Germinal center (tissue), 1 donor: ENCODE results near the gene NDE1.
A peak's percentile ranks its signal among the peaks of the same experiment; 100 is the strongest.
"Not testable (repeated sequence)": the region's sequence is repeated elsewhere in the genome, so short reads cannot be mapped to it uniquely, and the experiment has no call there.

Experiments used
- DNase-seq: peaks from one replicate; pipeline ENCODE4 v3.0.0; 2012; ENCODE audit warnings: mixed read lengths, low spot score

NDE1 gene

DNA sequence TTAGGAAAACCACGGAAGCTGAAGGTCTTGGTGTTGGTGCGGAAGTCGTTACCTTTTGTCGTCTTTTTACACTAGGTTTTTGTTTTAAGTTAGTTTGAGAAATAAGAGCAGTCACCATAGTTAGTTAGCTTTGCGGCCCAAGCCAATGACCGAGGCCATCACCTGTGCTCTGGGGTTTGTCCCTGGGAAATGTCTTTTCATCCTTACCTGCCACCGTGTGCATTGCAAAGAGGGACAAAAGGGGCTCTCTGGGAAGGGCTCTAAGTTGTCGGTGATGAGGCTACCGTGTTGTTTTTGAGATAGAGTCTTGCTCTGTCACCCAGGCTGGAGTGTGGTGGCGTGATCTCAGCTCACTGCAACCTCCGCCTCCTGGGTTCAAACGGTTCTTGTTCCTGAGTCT lies 49.8 kb downstream of the NDE1 start:
- no peak for DNase-seq

DNA sequence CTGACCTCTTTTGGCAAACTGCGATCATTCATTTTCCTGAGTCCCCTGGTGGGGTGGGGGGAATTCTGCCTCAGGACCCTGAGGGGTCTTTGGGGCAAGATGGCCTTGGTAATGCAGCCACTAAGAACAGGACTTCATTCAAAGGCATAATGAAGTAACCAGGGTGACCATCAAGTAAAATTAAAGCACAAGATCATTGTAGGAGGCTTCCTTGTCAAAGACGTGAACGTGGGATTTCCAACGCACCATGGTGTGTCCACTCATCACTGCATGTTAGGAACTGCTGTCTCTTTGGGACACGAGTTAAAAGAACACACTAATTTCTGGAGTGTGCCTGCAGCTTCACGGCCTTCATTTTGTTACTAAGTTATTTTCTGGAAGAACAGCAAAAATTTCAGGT lies 51.3 kb downstream of the NDE1 start:
- DNase-seq: no peak

DNA sequence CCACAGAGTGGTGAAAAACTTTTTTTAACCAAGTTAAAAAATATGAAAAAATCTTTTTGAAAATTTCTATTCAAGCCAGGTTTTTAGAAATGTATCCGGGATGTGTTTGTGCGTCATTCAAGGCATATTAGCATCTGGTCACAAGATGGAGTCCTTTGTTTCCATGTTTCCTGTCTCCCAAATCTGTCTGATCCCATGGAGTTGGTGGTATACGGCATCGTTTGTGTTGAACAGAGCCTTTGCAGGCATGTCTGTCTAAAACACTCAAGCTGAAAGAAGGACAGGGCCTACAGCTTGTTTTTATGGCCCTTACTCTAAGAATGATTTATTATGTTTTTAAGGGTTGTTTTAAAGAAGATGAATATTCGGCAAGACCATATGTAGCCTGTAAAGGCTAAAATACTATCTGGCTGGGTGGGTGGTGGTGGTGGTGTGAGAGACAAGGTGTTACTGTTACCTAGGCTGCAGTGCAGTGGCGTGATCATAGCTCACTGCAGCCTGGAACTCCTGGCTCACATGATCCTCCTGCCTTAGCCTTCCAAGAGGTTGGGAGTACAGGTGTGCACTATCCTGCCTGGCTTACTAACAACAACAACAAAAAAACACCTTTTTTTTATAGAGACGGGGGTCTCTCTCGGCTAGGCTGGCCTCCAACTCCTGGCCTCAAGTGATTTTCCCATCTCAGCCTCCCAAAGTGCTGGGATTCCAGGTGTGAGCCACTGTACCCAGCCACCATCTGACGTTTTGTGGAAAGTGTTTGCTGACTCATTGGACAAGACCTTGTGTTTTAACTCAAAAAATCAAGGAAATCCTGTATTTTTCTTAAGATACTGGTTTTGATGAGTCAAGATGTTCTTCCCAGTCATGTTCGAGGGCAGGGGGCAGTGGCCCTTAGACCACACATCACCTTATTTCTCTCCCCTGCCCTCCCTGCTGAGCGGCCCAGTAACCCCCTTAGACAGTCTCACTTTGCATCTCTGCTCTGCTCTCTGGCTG lies 52.2 kb downstream of the NDE1 start:
- DNase-seq: no peak

DNA sequence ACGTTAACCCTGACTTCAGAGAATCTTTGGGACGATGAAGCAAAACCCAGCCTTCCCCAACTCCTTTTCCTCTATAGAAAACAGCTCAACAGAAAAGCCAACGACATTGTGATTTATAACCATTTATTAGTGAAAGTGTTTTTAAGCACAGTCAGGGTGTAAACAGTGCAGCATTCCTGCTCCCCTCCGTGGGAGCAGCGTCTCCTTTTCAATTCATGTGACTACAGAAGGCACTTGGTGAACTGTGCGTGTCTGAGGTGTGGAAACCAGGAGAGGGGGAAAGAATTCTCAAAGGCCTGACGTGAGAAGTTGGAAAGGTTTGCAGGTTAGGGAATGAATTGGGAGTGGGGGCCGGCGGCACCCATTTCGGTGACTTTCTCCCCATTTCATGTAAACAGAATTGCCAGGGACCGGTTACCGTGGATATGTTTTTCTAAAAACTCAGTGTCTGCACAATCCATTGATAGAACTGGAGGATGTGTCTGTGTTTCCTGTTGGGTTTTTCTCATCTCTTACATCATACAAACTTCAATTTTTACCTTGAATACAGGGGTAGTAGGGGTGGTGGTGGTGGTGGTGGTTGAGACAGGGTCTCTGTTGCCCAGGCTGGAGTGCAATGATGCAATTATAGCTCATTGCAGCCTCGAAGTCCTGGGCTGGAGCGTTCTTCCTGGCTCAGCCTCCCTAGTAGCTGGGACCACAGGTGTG lies 53.1 kb downstream of the NDE1 start:
- no peak for DNase-seq

DNA sequence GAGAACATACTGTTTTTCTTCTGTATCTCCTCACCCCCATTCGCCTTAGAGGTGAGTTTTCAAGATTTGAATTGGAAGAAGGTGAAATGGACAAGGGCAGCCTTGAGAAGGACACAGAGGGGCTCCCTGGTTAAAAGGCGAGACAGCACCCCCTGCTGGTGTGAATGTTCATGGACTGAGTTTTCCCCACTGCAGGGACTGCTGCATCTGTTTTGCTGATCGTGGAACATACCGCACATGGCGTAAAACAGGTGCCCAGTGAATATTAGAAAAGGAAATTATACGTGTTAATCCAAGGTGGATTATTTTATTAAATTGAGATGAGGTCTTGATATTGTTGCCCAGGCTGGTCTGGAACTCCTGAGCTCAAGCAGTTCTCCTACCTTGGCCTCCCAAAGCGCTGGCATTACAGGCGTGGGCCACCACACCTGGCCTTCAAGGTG lies 54.5 kb downstream of the NDE1 start:
- DNase-seq: peak; percentile 77

DNA sequence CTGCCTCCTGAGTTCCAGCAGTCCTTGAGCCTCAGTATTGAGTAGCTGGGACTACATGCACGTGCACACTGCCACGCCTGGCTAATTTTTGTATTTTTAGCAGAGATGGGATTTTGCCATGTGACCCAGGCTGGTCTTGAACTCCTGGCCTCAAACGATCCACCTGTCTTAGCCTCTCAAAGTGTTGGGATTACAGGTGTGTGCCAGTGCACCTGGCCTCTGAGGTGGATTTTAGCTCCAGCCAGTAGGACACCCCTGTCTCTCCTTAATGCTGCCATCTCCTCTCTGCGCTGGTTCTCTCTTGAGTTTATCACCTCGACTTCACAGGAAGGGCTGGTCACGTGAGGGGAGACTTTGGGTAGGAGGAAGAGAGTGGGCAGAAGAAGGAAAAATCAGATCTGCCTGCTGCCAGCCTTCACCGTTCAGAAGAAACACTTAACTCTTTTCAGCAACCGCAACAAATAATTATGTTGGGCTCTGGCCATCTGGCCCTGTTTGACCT lies 55.1 kb downstream of the NDE1 start:
- no peak for DNase-seq

DNA sequence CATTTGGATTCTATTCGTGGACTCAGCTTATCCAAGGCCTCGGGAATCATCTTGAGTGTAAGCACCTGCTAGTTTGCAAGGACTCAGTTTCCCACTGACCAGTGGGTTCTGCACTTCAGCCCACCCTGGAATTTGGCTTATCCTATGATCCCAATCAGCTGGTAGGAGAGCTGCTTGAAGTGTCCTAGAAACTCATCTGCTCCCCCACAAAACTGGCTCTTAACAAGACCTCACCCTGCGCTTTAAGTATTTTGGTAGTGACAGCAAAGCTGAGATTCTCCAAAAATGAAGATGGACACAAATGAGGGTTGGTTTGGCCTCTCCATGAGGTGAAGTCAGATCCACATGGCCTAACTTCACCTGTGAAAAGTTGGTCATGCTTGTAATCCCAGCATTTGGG lies 57.3 kb downstream of the NDE1 start:
- no peak for DNase-seq

DNA sequence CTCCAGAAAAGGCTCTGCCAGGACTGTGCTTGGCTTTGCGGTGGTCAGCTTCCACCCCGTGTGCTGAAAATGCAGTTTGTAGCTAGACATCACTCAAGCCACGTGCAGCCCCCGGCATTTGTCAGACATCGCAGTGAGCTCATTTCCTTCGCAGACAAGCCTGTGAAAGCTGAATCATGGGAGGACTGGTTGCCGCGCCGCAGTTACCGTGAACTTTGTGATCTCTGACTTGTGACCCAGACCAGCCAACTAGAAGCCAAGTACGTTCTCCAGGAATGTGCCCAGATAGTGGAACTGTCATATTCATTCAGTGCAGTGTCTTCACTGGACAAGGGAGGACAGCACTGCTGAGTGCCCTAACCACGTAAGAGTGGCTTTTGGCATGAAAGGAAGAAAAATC lies 58.1 kb downstream of the NDE1 start:
- DNase-seq: no peak

DNA sequence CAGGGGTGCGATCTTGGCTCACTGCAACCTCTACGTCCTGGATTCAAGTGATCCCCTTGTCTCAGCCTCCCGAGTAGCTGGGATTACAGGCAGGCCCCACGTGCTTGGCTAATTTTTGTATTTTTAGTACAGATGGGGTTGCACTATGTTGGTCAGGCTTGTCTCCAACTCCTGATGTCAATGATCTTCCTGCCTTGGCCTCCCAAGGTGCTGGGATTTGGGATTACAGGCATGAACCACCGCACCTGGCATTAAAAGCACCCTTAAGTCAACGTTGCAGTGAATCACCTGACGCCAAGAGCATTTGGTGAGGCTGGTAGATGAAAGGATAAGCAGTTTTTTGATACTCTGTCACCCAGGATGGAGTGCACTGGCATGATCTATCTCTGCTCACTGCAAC lies 59.0 kb downstream of the NDE1 start:
- no peak for DNase-seq

DNA sequence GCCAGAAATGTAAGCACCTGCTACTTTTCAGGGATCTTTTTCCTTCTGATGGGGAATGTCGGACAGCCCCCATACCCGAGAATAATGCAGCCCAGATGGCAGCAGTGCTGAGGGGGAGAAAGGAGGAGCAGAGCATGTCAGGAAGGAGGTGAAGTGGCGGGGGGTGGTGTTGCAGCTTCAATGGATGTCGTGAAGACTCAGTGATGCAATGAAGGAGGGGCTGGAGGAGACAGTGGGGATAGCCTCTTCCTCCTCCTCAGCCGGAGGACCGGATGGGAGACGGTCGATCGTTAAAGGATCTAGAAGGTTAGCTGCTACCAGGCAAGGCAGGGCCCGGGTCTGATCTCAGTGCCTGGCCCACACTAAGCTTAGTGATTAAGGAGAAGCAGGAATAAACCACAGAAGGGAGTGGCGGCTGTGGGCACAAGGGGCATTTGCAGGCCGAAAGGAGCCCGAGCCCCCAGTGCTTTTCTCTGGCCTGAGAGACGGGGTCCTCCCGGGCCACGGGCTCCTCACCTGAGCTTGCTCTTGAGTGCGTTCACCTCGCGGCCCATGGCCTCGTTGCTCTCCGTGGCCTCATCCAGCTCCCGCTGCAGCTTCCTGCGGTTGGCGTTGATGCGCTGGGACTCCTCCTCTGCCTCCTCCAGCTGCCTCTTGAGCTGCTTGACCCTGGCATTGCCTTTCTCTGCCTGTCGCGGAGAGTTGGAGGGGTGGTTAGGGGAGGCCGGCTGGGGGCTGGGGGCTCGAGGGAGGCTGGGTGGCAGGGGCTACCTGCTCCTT lies 64.5 kb downstream of the NDE1 start:
- no peak for DNase-seq

DNA sequence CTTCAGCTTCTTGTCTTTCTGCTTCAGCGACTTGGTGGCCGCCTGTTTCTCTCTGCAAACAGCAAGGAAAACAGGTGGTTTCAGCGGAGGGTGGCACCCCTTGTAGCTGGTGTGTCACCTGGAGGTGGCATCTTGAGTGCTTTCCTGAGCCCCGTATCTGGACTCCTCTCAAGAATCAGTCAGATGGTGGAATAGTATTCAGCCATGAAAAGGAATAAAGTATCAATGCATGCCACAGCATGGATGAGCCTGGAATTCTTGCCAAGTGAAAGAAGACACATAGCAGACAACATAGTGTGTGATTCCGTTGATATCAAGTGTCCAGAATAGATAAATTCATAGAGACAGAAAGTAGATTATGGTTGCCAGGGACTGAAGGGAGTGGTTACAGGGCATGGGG lies 65.2 kb downstream of the NDE1 start:
- no peak for DNase-seq

DNA sequence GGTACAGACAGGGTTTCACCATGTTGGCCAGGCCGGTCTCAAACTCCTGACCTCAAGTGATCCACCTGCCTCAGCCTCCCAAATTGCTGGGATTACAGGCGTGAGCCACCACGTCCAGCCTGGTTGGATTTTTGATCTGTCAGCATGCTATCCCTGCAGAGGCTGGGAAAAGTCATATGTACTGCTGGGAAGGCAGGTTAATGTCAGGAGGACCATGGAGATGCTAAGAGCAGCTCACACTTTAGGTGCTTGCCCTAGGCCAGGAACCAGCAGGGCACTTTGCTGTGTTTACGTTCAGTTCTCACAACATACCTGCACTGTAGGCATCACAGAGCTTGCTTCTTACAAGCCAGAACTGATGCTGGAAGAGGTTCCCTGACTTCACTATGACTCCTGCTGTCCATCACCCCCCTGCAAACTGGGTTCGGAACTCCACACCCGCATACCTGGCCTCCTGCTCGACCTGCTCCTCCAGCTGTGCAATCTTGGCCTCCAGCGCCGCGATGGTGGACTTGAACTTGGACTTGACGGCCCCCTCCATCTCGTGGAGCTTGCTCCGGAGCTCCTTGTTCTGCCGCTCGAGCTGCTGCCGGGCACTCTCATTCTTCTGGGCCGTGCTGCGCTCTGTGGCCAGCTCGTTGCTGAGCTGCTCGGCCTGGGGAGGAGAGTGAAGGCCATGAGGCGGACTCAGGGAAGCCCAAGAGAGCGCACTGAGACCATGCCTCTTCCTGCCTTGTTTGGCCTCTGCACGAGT lies 66.8 kb downstream of the NDE1 start:
- DNase-seq: no peak

DNA sequence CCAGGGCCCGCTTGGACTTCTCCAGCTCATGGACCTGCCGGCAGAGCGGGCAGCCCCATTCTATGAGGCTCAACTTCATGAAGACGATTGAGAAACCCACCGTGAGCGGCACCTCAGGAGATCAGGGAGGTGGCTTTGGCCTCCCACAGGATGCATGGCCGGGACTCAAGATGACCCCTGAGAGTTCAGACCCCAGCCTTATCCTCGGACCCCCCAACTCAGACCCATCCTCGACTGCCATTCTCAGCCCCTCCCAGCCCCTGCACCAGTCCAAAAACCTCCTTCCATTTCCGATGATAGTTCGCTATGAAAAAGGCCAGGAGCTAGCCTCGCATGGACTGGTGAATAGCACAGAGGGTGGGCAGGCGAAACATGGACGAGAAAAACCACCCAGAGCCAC lies 71.0 kb downstream of the NDE1 start:
- DNase-seq: no peak

DNA sequence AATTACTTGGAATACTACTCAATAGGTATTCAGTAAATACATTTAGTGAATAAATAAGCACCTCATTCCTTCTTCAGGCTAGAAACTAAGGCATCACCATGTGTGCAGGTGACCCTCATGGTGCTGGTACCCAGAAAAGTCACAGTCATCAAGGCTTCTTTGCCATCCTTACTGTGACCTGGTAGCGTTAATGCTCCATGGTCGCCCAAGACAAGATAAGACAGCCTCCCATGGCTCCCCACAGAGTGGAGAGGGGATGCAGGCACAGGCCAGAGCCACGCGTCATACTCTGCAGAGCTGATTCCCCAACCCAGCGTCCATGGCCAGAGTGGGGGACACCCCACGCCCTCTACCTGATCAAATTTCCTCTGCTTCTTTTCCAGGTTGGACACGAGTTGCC lies 73.8 kb downstream of the NDE1 start:
- DNase-seq: no peak

DNA sequence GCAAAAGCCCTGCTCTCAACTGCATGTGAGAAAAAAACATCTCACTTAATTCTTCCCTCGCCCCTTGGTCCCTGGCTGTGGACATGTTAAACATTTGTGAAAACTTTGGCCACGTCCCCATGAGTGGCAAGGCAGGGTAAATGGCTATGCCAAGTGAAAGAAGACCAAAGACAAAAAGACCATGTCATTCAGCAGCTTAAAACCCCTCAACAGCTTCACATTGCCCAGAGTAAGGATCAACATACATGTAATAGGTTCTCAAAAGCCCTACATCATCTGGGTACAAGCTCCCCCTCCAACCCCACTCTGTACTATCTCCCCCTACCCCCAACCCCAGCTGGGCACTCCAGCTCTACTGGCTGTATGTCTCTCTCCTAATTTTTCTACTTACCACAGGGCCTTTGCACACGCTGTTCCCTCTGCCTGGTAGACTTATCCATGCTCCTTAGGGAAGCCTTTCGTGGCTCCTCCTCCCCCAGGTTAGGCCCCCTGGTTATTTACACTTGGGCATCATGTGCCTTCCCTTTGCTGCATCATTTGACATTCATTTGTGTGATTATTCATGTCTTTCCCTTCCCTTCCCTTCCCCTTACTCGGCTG lies 75.7 kb downstream of the NDE1 start:
- no peak for DNase-seq

DNA sequence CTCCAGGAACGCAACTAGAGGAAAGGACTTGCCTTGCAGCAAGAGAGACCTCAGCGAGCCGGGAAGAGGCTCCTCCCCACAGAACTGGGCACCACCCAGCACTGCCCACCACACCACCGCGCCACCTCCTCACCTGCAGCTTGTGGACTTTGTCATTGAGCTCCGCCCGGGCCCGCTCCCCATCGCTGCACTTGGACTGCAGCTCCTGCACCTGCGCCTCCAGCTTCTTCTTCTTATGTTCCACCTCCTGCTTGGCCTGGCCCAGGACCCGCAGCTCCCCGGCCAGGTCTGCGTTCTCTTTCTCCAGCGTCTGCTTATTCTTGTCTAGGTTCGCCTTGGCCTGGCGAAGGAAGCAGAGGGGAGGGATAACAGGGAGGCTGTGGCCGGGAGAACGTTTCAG lies 76.7 kb downstream of the NDE1 start:
- DNase-seq: no peak

DNA sequence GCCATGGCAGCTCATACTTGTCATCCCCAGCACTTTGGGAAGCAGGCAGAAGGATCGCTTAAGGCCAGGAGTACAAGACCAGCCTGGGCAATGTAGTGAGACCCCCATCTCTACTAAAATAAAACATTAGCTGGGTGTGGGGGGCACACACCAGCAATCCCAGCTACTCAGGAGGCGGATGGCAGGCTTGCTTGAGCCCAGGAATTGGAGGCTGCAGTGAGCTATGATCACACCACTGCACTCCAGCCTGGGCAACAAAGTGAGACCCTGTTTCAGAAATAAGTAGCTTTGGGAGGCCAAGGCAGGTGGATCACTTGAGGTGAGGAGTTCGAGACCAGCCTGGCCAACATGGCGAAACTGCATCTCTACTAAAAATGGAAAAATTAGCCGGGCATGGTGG lies 77.7 kb downstream of the NDE1 start:
- not testable (repeated sequence) for DNase-seq

DNA sequence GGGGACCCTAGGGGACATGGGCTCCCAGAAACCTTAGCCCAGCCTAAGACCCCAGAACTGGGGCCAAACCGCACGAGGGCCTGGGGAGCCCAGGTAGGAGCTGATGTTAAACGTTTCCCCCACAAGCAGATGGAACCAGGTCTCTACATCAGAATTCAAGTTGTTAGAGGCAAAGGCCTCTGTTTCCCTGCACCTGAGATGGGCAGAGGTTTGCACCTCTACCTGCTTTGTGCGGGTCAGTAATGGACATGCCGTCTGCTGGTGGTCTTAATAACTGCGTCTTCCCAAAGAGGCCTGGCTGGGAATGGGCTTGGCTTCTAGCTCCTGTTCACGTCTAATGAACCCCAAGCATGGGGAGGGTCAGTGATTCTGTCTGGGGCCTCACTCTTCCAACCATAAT lies 79.1 kb downstream of the NDE1 start:
- DNase-seq: no peak

DNA sequence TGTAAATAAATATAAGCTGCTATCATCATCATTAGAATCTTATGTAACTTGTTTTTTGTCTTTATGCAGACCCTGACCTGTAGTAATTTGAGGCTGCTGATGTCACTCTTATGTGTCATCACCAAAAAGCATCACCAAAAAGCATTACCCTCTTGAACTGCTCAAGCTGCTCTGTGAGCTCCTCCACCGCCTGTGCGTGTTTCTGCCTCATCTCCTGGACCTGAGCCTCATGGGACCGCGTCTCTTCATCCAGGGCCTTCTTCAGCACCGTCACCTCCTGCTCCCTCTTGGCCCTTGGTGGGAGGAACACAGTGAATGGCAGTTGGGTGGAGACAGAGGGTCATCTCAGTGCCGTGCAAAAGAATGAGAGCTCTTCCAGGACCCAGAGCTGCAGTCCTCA lies 82.4 kb downstream of the NDE1 start:
- no peak for DNase-seq

DNA sequence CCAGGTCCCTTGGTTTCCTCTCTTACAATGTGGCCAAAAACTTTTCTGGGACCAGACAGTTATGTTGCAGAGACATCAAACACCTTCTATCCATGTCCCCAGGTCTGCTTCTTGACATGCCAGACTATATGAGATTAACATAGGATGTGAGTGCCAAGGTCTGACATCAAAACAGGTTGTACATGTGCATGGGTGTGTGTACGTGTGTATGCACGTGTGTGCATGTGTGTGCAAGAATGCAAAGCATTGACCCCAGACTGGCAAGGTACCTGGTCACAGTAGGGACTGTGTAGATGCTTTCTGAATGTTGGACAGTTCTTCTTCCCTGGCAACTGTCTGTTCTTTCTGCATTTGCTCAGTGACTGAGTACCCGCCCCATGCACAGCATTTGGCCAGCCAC lies 85.6 kb downstream of the NDE1 start:
- no peak for DNase-seq

DNA sequence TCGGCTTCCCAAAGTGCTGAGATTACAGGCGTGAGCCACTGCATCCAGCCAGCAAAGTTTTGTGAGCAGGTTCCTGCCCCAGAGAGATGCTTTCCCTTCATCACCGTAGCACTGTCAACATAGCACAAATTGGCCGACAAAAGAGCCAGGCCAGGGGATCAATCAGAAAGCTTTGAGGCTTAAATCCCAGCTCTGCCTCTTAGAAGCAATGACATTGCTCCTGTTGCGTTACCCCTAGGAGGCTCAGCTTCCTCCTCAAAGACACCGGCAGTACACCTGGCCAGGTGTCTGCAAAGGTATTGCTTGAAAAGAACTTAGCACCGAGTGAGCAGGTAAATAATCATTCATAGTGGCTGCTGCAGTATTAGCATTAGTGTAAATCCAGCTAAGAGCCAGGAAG lies 86.5 kb downstream of the NDE1 start:
- no peak for DNase-seq
